NCI-H82 treated with DMSO at 0.1 percent for 48 hours (cell line): ENCODE results near the gene RAMP3.

ENCODE experiments used
- DNase-seq: peaks from one replicate; lab custom pipeline; 2025; ENCODE audit not compliant: unreplicated experiment; lab: John Stamatoyannopoulos, UW

RAMP3 gene

GRCh38 chr7:45219801-45220435, 62.3 kb downstream of the RAMP3 start:
- peak; percentile 58 for DNase-seq

DNA sequence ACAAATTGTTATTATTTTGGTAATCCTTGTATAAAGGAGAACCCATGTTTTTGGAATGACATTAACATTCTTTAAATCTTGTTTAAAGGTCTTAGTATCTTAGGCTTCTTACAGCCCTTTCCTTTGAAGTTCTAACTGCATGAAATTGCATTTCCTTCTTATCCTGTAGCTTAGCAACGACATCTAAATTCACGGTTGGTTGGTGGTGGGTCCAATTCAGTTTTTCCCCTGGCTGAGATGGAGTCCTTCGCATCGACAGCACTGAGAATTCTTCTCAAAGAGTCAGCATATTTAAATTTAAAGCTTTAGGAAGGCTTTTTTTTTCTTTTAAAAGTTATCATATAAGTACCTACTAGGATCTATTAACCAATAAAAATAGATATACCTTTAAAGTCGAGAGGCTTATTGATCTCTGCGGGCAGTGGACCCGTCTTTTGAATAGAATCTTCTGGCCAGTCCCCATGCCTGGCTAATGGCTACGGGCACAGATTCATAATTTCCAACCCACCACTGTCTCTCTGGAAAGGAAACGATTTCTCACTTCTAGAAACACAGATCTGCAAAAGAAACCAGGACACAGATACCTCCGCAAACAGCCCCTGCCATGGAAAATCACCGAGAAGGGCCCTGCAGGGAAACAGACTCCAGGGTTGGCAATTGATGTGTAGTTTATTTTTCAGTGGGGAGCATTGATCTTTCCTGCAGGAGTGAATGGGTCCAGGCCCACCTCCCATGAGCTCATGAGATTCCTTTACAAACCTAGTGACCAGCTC, 63.4 kb downstream of the RAMP3 start:
- DNase-seq = peak; percentile 40

DNA sequence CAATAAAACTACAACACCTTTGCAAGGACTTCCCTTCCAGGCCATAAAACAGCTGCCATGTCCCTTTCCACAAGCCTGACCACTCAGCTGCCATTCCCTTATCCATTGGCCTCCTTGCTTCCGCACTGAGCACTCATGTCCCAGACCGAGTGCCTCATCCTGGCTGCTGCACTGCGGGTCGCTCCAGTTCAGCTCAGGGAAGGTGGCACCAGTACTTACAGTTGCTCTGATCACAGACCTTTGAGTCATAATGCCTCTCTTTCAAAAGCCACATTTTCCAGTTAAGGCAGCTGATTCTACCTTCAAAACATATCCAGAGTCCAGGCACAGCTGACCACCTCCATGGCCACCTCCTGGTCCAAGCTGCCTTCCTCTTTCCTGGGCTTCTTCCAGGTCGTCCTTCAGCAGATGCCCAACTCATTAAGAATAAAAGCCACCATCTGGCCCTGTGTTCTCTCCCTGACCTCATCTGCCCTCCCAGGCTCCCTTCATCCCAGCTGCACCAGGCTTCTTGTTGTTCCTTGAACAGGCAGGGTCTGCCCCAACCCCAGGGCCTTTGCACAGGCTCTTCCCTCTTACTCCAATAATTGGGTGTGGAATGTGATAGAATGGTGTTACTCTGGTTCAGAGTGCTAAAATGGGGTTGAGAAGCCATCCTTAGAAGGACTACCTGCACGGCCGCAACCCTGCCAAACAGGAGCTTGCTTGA, 64.5 kb downstream of the RAMP3 start:
- peak; percentile 52 for DNase-seq

DNA sequence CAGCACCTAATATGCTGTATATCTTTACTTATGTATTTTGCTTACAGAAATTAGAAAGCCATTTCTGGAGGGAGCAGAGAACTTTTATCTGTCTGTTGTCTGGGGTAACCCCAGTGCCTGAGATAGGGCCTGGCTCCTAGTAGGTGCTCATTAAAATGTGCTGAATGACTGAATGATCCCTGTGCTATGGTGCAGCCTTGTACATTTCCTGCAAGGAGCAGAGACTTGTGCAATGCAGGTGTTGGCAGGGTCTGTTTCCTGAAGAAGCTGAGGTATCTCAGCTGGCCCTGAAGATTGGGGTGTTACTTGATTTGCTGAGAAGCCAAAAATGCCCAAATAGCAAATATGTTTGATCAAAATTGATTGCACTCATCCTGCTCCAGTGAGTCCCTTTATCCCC, 65.5 kb downstream of the RAMP3 start:
- no peak for DNase-seq

DNA sequence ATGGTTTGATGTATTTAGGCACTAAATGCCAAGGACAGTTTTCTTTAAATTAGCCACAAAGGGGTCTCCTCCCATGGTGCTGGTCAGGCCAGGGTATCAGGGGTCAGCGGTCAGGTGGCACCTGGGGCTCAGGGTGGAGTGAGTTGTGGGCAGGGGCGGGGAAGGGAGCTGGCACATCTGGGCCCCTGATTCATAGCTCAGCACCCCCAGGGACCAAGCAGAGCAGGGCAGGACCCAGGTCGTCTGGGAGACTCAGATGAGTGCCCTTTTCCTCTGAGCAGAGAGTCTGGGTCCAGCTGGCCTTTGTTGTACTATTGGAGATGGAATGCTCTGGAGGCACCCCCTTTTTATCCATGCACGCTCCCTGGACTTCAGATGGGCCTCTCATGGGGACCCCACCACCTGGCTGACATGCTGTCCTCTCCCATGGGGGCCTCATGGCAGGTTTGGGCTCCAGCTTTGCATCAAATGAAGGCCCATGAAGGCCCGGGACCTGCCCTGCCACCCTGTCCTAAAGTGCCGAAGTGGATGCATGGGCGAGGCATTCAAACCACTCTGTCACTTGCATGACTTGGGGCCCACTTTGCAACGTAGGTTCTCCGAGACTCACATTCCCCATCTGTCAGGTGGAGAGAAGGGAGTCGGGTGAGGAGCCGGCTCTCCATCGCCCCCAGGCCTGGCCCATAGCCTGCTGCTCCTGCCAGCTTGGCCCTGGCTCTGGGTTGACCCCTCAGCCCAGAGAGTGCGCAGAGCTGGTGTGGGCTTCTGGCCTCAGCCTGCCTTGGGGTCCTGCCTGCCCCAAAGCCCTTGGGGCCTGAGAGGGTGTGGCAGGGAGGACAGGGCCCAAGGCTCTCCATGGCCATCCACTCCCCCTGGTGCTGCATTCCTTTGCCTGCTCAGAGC, 66.4 kb downstream of the RAMP3 start:
- DNase-seq = no peak

- no peak for DNase-seq
Observed at GRCh38 chr7:45224832-45225231, 67.2 kb downstream of the RAMP3 start.

- DNase-seq = no peak
Observed at GRCh38 chr7:45225311-45225947, 67.8 kb downstream of the RAMP3 start.

DNA sequence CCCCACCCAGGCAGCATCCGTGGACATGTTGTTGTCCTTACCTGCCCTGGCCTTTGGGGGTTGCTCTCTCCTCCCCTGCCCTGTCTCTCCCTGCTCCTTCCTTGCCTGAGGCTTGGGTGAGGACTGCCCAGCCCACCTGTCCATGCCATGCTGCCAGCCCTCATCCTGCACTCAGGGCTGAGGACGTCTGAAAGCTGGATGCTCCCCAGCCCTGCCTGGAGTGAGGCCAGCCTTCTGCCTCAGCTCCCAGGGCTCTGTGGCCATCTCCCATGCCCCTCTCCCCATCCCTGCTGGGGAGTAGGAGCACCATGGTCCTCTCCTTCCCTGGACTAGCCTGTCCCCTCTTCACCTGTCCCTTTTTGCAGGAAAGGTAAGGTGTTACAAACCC, 68.4 kb downstream of the RAMP3 start:
- DNase-seq = no peak

DNA sequence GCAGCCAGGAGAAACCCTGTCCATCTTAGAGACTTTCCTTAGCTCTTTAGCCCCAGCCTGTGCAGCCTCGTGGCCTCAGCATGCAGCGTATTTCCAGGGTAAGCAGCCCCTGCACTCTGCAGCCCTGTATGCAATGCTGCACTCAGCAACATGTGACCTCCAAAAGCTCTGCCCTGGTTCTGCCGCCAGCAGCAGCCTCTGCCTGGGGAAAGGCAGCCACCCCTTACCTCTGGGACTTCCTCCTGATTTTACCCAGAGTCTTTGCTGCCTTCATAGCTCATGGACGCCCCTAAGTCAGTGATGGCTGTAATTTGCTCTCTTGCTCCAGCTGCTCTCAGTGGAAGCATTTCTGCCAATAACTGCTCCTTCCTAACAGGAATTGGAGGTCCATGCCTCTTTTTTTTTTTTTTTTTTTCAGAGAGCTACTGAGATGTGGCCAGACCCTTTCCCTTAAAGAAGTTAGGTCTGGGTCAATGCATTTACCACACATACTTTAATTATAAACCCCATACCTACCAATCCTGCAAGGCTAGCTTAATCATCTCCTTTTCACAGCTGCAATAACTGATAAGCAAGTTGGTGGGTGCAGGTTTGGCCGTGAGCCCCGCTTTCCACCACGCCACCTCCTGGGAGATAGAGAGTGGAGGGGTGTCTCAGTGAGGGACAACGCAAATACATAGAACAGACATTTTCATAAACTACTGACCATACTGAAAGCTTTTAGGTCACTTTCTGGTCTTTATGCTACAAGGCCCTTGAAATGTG, 71.7 kb downstream of the RAMP3 start:
- DNase-seq = no peak

GRCh38 chr7:45230083-45230482, 72.5 kb downstream of the RAMP3 start:
- DNase-seq = no peak

- no peak for DNase-seq
Observed at GRCh38 chr7:45230611-45231165, 73.1 kb downstream of the RAMP3 start.

GRCh38 chr7:45233249-45233775, 75.7 kb downstream of the RAMP3 start:
- DNase-seq = no peak
